IPS-15b (cell line): ENCODE results near the gene FARP1.
"Not testable (repeated sequence)": the region's sequence is repeated elsewhere in the genome, so short reads cannot be mapped to it uniquely, and the experiment has no call there.

Experiments
- H3K27me3 ChIP-seq: one replicate; pipeline ENCODE4 v1.6.1; 2013; ENCODE audit warnings: low read length; ENCODE audit not compliant: control insufficient read depth, insufficient read depth
- H3K36me3 ChIP-seq: one replicate; pipeline ENCODE4 v1.6.1; 2013; ENCODE audit warnings: low read length; ENCODE audit not compliant: control insufficient read depth, insufficient read depth
- H3K4me1 ChIP-seq: one replicate; pipeline ENCODE4 v1.6.1; 2013; ENCODE audit warnings: mild to moderate bottlenecking, low read length; ENCODE audit not compliant: control insufficient read depth, insufficient read depth
- H3K4me3 ChIP-seq: one replicate; pipeline ENCODE4 v1.5.1; 2013; ENCODE audit warnings: low read depth, low read length
- H3K9ac ChIP-seq: one replicate; pipeline ENCODE4 v1.6.1; 2013; ENCODE audit warnings: low read depth, mild to moderate bottlenecking, low read length
- H3K9me3 ChIP-seq: one replicate; pipeline ENCODE4 v1.6.1; 2013; ENCODE audit warnings: mild to moderate bottlenecking, low read length; ENCODE audit not compliant: control insufficient read depth, insufficient read depth

The FARP1 gene

DNA sequence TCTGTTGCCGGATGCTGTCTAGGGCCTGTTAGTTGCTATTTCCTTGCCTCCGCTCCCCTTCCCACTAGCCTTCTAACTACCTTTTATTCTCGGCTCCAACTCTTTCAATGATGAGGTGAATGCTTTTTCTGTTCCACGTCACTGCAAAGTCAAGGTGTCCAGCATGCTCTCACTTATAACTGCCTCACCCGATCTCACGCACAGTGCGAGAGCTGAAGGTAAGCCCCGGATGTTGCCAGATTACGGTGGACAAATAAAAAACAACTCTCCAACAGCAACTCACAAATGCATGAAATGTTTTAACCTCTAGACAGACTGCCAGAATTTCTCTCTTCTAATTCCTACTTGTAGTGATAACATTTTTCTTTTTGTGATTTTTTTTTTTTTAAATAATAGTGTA is 264.1 kb downstream of the FARP1 start:
- peaks cover 5% of the 10 kb centered on the region for H3K4me1 ChIP-seq

DNA sequence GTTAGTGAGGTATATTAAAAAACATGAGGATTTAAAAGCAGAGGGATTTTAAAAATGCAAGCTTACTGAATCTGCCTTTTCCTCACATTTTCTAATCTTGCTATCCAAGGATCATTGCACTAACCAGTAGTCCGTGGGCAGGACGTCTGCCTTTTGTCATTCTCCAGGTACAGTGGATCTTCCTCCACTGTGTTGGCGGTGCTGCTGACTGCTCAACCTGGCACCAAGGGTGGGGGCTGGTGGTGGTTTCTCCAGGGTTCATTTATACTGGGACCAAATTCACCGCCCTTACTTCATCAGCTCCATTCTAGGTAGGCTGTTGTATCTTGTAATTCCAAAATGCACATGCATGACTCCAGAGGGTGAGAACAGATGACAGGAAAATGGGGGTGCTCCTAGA is 264.7 kb downstream of the FARP1 start:
- Histone ChIP-seq H3K36me3 (peaks cover 3% of the 10 kb centered on the region), H3K9me3 (no peaks in the 10 kb centered on the region), H3K4me1 (peaks cover 5% of the 10 kb centered on the region), H3K4me3 (no peak overlapping the region), H3K9ac (no peak overlapping the region), H3K27me3 (no peaks in the 10 kb centered on the region)

More for the DNA sequence above, 264.1 kb downstream of the FARP1 start:
- no peaks in the 10 kb centered on the region for H3K9me3 ChIP-seq
- no peak overlapping the region for H3K9ac ChIP-seq
- no peaks in the 10 kb centered on the region for H3K27me3 ChIP-seq
- H3K4me3 ChIP-seq: no peak overlapping the region
- H3K36me3 ChIP-seq: peaks cover 3% of the 10 kb centered on the region

DNA sequence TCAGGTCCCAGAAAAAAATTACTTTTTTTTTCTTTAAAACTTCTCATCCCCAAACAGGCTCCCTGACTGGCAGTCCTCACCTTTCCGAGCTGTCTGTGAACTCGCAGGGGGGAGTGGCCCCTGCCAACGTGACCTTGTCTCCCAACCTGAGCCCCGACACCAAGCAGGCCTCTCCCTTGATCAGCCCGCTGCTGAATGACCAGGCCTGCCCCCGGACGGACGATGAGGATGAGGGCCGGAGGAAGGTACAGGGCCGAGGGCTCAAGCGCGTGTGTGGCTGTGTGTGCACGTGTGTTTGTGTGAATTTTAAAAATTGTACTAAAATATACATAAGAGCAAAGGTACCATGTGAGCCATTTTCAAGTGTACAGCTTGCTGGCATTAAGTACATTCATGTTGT is 266.4 kb downstream of the FARP1 start:
- H3K9ac ChIP-seq: no peak overlapping the region
- H3K4me3 ChIP-seq: no peak overlapping the region
- H3K36me3 ChIP-seq: peaks cover 3% of the 10 kb centered on the region
- H3K4me1 ChIP-seq: peaks cover 5% of the 10 kb centered on the region
- H3K9me3 ChIP-seq: no peaks in the 10 kb centered on the region
- no peaks in the 10 kb centered on the region for H3K27me3 ChIP-seq

DNA sequence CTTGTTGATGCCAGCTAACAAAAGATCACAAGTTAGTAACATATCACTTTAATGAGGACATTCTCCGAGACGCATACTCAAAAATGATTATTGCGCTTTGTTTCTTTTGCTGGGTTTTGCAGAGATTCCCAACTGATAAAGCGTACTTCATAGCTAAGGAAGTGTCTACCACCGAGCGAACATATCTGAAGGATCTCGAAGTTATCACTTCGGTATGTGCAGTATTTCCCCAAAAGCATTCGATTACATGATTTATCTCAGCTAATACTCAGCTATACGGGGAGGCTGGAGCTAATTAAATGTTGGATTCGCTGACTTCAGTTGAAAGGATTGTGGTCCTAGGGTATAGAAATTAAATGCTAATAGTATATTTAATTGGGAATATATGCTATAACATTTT is 267.7 kb downstream of the FARP1 start:
- Histone ChIP-seq H3K27me3 (no peaks in the 10 kb centered on the region), H3K4me3 (no peak overlapping the region), H3K4me1 (no peaks in the 10 kb centered on the region), H3K36me3 (peaks cover 6% of the 10 kb centered on the region), H3K9me3 (no peaks in the 10 kb centered on the region), H3K9ac (no peak overlapping the region)

DNA sequence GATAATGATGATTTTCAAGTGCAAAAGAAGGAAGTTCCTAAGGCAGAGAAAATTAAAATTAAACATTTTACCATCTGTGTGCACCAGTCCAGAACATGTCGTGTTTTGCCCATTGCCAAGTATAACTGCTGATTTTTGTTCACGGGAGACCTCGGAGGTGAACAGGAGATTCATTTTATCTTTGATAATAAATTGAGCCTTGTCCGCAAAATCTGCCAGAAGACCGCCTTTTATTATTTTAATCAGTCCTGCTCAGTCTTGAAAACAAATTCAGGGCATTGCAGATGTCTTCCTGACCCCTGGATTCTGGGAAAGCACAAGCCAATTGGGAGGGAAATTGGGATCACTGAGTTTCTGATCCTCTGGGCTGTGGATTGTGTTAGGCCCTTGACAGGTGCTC is 268.1 kb downstream of the FARP1 start:
- Histone ChIP-seq H3K9me3 (no peaks in the 10 kb centered on the region), H3K27me3 (no peaks in the 10 kb centered on the region), H3K36me3 (peaks cover 6% of the 10 kb centered on the region), H3K9ac (no peak overlapping the region), H3K4me1 (no peaks in the 10 kb centered on the region), H3K4me3 (no peak overlapping the region)

DNA sequence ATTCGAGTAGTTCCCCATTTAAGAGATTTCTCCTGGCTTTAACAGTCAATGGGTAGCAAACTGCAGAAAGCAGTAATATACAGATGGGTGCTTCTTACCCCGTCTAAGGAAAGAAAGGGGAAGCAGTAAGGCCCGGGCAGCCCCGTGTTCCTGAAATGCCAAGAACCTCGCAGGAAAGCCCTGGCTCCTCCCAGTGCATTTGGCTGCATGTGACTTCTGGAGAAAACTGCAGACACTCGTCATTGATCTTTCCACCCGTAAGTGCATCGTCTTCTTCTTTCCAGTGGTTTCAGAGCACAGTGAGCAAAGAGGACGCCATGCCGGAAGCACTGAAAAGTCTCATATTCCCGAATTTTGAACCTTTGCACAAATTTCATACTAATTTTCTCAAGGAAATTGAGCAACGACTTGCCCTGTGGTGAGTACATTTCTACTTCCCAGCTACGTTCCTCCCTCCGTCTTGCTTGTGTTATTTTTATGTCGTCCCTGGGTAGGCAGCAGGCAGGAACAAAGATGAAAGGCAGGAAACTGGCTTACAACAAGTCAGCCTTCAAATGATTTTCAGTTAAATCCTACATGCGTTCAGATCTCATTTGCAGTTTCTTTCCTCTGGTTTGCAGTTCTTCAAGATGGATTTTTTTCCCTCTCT is 268.8 kb downstream of the FARP1 start:
- Histone ChIP-seq H3K4me1 (no peaks in the 10 kb centered on the region), H3K9me3 (no peaks in the 10 kb centered on the region), H3K4me3 (no peak overlapping the region), H3K9ac (no peak overlapping the region), H3K36me3 (peaks cover 6% of the 10 kb centered on the region), H3K27me3 (no peaks in the 10 kb centered on the region)

DNA sequence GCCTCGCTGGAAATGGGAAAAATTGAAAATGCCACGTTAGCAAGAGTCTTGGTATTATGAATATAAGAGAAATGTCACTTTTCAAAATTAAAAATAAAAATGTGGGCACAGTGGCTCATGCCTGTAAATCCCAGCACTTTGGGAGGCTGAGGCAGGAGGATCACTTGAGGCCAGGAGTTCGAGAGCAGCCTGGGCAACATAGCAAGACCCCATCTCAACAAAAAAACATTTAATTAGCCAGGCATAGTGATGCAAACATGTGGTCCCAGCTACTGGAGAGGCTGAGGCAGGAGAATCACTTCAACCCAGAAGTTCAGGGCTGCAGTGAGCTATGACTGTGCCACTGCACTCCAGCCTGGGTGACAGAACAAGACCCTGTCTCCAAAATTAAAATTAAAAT is 270.4 kb downstream of the FARP1 start:
- not testable (repeated sequence) for H3K4me3 ChIP-seq, H3K9ac ChIP-seq, H3K9me3 ChIP-seq, H3K4me1 ChIP-seq, H3K27me3 ChIP-seq, H3K36me3 ChIP-seq

DNA sequence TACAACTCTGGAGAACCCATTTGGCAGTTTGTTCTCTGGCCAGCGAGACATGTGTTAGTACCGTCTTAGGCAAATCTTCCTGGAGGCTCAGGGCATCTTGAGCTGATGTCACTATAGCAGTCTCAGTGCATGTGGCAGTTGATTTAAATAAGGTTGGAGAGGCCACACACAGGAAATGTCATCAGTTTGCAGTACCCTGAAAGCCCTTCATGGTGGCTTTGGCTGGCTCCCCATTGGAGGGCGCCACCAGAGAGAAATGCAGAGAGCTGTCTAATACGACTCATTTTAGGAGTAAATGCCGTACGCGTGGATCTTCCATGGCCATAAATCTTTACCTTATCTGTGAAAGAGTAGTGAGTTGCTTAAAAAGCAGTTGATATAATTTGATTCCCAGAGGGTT is 270.9 kb downstream of the FARP1 start:
- H3K27me3 ChIP-seq: no peaks in the 10 kb centered on the region
- no peak overlapping the region for H3K9ac ChIP-seq
- H3K9me3 ChIP-seq: no peaks in the 10 kb centered on the region
- H3K36me3 ChIP-seq: peaks cover 6% of the 10 kb centered on the region
- H3K4me3 ChIP-seq: no peak overlapping the region
- no peaks in the 10 kb centered on the region for H3K4me1 ChIP-seq

DNA sequence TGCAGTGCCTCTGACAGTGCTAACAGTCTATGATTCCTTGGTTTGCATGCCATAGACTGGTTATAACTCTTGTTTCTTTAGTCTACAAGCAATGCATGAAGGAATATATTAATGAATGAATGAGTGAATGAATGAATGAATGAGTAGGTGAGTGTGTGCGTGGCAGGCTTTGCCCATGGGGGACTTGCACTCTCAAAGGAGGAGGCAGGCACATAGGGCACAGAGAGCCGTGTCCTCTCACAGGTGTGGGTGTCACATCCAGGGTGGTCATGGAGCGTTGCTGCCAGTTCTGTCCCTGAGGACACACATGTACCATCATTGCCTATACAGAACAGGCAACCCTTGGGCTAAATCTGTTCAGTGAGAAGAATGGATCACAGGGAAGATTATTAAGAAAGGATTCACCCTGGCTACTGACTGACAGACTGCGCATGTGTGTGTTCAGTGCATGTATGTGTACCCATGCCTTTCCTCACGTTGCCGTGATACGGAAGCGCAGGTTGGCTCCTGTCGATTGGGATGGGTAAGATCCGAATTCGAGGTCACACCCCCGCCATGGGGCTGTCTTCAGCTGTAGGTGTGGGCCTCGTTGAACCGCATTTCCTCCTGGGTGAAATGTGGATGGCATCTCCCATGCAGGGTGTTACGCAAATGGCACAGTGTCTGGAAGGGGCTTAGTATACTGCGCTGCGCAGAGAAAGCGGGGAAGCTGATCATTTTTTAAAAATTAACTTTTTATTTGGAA is 272.6 kb downstream of the FARP1 start:
- no peak overlapping the region for H3K9ac ChIP-seq
- no peaks in the 10 kb centered on the region for H3K27me3 ChIP-seq
- no peaks in the 10 kb centered on the region for H3K9me3 ChIP-seq
- no peak overlapping the region for H3K4me3 ChIP-seq
- no peaks in the 10 kb centered on the region for H3K4me1 ChIP-seq
- peaks cover 2% of the 10 kb centered on the region for H3K36me3 ChIP-seq

DNA sequence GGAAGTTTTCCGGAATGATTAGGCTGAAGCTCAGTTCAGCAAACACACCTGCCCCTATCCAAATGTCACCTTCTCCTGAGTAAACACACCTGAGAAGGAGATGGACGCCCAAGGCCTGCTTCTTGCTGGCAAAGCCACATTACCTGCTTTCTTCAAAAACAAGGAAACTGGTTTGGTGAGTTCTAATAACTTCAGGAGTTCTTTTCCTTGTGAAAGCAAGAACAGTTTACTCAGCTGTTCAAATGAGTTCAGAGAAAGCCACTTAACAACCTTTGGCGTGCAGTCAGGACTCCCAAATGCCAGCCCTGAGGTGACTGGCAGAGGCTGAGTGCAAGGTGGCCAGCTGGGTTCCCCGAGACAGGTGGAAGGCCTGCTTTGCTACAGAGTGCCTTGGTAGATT is 273.5 kb downstream of the FARP1 start:
- Histone ChIP-seq H3K27me3 (no peaks in the 10 kb centered on the region), H3K4me1 (no peaks in the 10 kb centered on the region), H3K9me3 (no peaks in the 10 kb centered on the region), H3K4me3 (no peak overlapping the region), H3K36me3 (peaks cover 2% of the 10 kb centered on the region), H3K9ac (no peak overlapping the region)

DNA sequence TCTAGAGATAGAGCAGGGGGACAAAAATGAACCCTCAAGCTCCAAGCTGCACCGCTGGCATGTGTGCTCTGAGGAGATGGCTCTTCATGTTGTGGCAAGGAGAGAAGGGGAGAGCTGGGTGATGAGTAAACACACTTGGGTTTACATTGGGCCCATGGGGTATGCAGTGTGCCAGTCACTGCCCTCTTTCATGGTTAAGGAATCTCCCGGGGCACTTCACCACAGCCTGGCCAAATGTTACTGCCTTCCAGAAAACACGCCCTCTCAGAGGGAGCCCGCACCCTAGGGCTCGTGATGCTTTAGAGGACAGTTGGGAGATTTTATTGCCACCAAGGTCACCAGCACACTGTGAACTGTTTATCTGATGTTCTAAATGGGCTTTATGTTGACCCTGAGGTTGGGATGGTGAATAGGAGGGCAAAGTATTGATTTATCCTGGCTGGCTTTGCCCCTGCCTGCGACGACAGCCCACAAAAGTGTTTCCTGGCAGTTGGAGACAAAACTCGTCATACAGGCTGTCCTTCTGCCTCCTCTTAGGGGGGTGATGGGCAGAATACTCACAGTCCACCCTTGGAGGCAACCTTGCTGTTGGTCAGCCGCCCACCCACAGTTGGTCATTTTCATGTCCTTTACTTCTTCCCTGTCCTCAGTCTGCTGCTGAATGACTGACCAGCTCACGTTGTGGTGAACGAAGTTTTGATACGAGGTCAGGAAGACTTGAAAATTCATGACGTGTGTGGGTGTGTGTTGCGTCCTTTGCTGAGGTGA is 277.1 kb downstream of the FARP1 start:
- no peaks in the 10 kb centered on the region for H3K27me3 ChIP-seq

More for the DNA sequence above, 277.1 kb downstream of the FARP1 start:
- H3K9ac ChIP-seq: no peak overlapping the region
- H3K4me1 ChIP-seq: no peaks in the 10 kb centered on the region
- no peak overlapping the region for H3K4me3 ChIP-seq
- peaks cover 4% of the 10 kb centered on the region for H3K36me3 ChIP-seq
- H3K9me3 ChIP-seq: no peaks in the 10 kb centered on the region
